Right ventricle myocardium superior (tissue), 1 donor: ENCODE data around the gene PAQR5. TPM values are rescaled to one million over a fixed set of nuclear protein-coding genes. Genes with fewer than 3 reads are reported as not detected.
"Not testable (repeated sequence)": the region's sequence is repeated elsewhere in the genome, so short reads cannot be mapped to it uniquely, and the experiment has no call there.

Experiments used
- ATAC-seq: fragments of 200-7000 bp; cut with Tn5 transposase; one replicate; pipeline ENCODE4 v1.9.1; 2020; ENCODE audit warnings: mild to moderate bottlenecking; ENCODE audit not compliant: poor library complexity
- DNase-seq: peaks from one replicate; pipeline ENCODE4 v3.0.0-alpha.2; 2020
- intact Hi-C: fragments of 100-400 bp; cut with DNase I; formaldehyde crosslinking; loops from one replicate; pipeline ENCODE4 v1.11.2; 2022
- total RNA-seq: library from RNA; stranded (reverse); fragmentation: NEBNext Ultra II Directional; extraction: Animal tissue kit (Norgen Biotek cat#: 25700); gene quantifications from one replicate; pipeline ENCODE4 v1.2.1, GENCODE V29; 2021
- donor health status: DM: no; HTN: yes; CAD: no; lungs with severe emphysema.

PAQR5 gene
- total RNA-seq, 1 donor from 2014 or later = 0.73 TPM

GRCh38 chr15:69380100-69380725 is 81.5 kb downstream of the PAQR5 start:
- intact Hi-C loops = no loop called here
- ATAC-seq = no peak
- no peak for DNase-seq

GRCh38 chr15:69380726-69381105 is 82.0 kb downstream of the PAQR5 start:
- intact Hi-C loops = no loop called here
- ATAC-seq (no peak), DNase-seq (no peak)

DNA sequence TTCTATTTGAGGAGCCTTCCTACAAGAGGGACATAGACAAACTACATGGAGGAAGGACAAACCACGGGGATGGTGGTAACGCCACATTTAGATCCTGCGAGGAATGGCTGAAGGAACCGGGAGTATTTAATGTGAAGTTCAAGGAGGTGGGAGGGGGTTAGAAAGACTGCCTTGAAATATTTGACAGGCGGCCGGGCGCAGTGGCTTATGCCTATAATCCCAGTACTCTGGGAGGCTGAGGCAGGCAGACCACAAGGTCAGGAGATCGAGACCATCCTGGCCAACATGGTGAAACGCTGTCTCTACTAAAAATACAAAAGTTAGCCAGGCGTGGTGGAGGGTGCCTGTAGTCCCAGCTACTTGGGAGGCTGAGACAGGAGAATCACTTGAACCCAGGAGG is 83.5 kb downstream of the PAQR5 start:
- ATAC-seq, intact Hi-C loops, DNase-seq: not testable (repeated sequence)

DNA sequence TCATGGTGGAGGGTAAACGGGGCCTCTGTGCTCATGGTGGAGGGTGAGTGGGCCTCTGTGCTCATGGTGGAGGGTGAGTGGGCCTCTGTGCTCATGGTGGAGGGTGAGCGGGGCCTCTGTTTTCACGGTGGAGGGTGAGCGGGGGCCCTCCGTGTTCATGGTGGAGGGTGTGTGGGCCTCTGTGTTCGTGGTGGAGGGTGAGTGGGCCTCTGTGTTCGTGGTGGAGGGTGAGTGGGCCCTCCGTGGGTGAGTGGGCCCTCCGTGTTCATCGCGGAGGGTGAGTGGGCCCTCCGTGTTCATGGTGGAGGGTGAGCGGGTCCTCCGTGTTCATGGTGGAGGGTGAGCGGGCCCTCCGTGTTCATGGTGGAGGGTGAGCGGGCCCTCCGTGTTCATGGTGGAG is 85.4 kb downstream of the PAQR5 start:
- DNase-seq, ATAC-seq, intact Hi-C loops: not testable (repeated sequence)

GRCh38 chr15:69384626-69385598 is 86.2 kb downstream of the PAQR5 start:
- no peak for DNase-seq
- no peak for ATAC-seq
- intact Hi-C loops = no loop called here

GRCh38 chr15:69385831-69386230 is 87.1 kb downstream of the PAQR5 start:
- ATAC-seq = no peak
- no peak for DNase-seq
- intact Hi-C loops = no loop called here

DNA sequence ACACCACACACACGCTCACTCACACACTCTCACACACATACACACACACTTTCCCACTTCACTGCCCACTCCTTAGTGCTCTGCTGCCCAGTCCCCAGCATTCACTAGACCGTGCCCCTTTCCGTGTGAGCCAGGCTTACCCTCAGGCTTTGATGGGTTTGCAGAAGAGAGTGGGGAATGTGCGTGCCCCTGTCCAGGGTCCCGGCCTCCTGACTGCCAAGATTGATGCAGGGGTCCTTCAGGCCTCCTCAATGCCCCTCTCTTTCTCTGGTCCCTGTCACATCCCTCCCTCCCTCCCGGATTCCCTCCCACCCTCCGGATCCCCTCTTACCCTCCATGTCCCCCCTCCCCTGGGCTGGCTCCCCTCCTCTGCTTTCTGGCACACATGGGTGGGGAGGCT is 87.6 kb downstream of the PAQR5 start:
- ATAC-seq (no peak), DNase-seq (no peak)
- intact Hi-C loops = no loop called here

DNA sequence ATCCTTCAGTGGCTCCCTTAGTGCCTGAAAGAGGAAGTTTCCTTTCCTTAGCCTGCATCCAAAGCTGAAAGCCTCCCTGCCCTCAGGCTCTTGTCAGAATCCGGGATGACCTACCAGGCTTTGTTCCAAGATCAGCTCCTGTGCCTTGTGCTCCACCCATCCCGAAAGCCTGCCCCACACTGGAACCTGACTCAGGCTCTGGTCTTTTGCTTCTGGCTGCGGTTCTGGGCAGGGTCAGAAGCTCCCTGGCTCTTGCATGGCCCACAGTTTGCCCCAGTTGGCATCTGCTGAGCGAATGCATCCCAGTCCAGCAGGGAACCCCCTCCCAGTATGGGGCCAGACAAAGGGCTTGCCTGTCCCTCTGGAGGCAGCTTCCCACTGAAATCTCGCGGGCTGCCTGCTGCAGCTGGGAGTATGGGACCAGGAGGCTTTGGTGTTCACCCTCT is 89.6 kb downstream of the PAQR5 start:
- intact Hi-C loops = no loop called here
- DNase-seq (no peak), ATAC-seq (no peak)

DNA sequence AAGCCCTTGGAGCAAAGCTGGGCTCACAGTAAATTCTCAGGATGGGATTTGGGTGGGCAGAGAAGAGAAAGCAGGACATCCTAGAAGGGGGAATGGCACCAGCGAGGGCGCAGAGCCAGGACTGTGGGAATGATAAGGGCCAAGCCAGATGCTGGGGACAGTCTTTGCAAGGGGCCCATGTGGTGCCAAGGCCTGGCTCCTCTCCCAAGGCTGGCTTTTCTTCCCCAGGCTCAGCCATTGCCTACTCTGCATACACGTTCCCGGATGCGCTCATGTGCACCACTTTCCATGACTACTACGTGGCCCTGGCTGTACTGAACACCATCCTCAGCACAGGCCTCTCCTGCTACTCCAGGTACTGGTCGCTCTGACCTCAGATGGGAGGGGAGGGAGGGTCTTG is 90.7 kb downstream of the PAQR5 start:
- ATAC-seq (no peak), DNase-seq (no peak)
- intact Hi-C loops = no loop called here

- intact Hi-C loops = loop anchor here (10.0 kb wide), 1 partner anchor 116 kb away; no protein-coding TSS in a partner anchor
- no peak for DNase-seq
- no peak for ATAC-seq
These were observed 91.9 kb downstream of the PAQR5 start for GRCh38 chr15:69390575-69390974.

GRCh38 chr15:69391046-69391757 is 92.5 kb downstream of the PAQR5 start:
- ATAC-seq (no peak), DNase-seq (no peak)
- intact Hi-C loops = loop anchor here (10.0 kb wide), 1 partner anchor 116 kb away; no protein-coding TSS in a partner anchor

GRCh38 chr15:69392352-69392751 is 93.6 kb downstream of the PAQR5 start:
- DNase-seq (no peak), ATAC-seq (no peak)
- intact Hi-C loops = loop anchor here (10.0 kb wide), 1 partner anchor 118 kb away; no protein-coding TSS in a partner anchor

- ATAC-seq = no peak
- DNase-seq = no peak
- intact Hi-C loops = loop anchor here (2.0 to 10.0 kb wide), 2 partner anchors 119 to 335 kb away; no protein-coding TSS in a partner anchor
These were observed 95.2 kb downstream of the PAQR5 start for GRCh38 chr15:69393831-69394491.

DNA sequence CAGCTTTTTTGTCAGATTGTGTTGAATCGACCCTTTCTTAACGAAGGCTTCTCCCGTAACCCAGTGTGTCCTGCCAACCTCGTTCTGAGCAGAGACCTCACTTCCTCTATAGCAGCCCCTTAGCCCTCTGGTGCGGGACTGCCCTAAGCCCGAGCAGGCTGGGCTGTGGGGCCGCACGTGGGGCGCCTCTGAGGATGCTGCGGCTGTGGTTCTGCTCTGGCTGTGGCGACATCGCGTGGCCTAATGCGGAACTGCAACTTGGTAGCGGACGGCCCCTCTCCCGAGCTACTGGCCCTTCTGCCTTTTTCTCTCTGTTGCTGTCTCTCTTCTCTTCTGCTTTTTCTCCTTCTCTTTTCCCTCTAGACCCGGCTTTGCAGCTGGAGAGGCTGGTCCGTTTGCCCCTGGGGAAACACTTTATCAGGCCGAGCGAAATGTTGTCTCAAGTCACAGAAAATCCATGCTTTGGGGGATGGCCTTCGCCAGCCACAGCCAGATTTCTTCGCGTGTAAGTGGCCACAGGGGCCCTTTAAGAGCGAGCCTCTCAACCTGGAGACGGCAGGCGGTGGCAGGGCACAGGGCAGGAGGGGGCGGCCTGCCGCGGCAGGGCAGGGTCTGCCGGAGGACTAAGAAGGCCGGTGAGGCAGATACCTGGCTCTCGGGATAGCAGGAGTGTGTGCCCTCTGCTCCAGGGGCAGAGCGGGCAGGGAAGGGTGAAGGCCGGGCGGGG is 96.0 kb downstream of the PAQR5 start:
- ATAC-seq = peak; percentile 92
- intact Hi-C loops = loop anchor here (2.0 to 10.0 kb wide), 2 partner anchors 120 to 336 kb away; no protein-coding TSS in a partner anchor
- DNase-seq = peak; percentile 90

- no peak for ATAC-seq
- DNase-seq = no peak
- intact Hi-C loops = loop anchor here (2.0 to 10.0 kb wide), 2 partner anchors 121 to 337 kb away; no protein-coding TSS in a partner anchor
These were observed 96.7 kb downstream of the PAQR5 start for GRCh38 chr15:69395460-69395859.

DNA sequence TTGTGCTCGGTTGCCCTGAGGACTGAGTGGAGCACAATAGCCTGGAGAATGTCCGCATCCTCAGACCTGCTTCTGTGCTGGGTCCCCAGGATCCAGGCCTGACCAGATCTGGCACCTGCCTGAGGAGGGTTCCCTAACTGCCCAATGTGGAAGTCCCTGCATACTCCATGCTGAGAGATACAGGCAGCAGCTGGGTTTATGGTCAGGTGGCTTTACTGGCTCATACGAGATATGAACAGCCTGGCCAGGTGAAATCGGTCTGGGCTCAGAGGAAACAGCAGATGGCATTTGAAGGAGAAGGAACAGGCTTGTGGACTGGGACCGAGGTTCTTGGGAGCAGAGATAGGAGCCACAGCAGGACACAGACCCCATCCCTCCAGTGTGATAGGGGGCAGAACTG is 97.3 kb downstream of the PAQR5 start:
- ATAC-seq (no peak), DNase-seq (no peak)
- intact Hi-C loops = loop anchor here (2.0 to 10.0 kb wide), 2 partner anchors 121 to 337 kb away; no protein-coding TSS in a partner anchor

DNA sequence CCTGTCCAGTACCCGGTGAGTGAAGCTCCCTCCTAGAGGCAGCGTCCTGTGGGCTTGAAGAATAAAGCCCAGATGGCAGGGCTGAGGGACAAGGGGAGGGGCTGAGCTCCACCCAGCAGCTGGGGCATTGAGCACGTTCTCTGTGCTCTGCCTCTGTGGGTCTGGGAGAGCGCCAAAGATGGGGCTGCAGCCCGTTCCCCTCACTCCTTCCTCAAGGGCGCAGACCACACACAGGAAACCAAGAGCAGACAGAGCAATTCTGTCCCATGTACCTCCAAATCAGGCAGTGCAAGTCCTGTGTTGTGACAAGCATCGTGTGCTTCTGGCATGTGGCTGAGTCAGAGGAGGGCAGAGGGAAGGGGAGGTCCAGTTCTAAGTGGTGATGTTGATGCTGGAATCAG is 99.8 kb downstream of the PAQR5 start:
- intact Hi-C loops = loop anchor here (10.0 kb wide), 1 partner anchor 124 kb away; no protein-coding TSS in a partner anchor
- no peak for ATAC-seq
- DNase-seq = no peak

DNA sequence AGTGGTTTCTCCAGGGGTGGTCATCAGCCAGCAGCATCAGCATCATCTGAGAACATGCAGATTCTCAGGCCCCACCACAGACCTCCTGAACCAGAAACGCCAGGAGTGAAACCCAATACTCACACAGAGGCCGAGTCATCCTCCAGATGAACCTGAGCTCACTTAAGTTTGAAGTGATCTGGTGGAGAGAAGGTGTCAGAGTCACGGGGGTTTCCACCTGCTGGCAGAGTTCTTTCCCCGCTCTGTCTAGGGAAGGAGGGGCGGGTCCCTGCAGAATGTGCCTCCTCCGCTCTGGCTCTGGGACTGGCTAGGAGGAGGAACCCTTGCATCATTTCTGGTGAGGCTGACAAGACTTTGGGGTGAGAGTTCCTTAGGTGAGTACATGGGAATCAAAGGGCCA is 102.1 kb downstream of the PAQR5 start:
- intact Hi-C loops = no loop called here
- ATAC-seq (no peak), DNase-seq (no peak)
